Activated naive CD8-positive, alpha-beta T cell treated with anti-CD3 and anti-CD28 coated beads, Interleukin-2, amount 50 U/mL, for 24 hours (primary cell): ENCODE data around the gene GPATCH8.

Experiments
- ATAC-seq: fragments of 150-1000 bp; cut with Tn5 transposase; one replicate; pipeline ENCODE4 v1.10.0; 2021
- DNase-seq: peaks from one replicate; pipeline ENCODE4 v3.0.0; 2021
- H3K27ac Mint-ChIP-seq: one replicate; pipeline ENCODE4 v1.8.0; 2021; ENCODE audit warnings: mild to moderate bottlenecking, mixed read lengths
- H3K27me3 Mint-ChIP-seq: one replicate; pipeline ENCODE4 v1.8.0; 2021; ENCODE audit warnings: mixed read lengths
- H3K36me3 Mint-ChIP-seq: one replicate; pipeline ENCODE4 v1.8.0; 2021; ENCODE audit warnings: low read depth, mixed read lengths
- H3K4me1 Mint-ChIP-seq: one replicate; pipeline ENCODE4 v1.8.0; 2021; ENCODE audit warnings: mixed read lengths
- H3K4me3 Mint-ChIP-seq: one replicate; pipeline ENCODE4 v1.8.0; 2021; ENCODE audit warnings: mild to moderate bottlenecking, moderate library complexity, mixed read lengths
- H3K9me3 Mint-ChIP-seq: one replicate; pipeline ENCODE4 v1.8.0; 2021; ENCODE audit warnings: mixed read lengths

Gene GPATCH8

GRCh38 chr17:44444735-44445105 lies 58.5 kb downstream of the GPATCH8 start:
- no peak for ATAC-seq
- Mint-ChIP-seq H3K4me1 (peaks cover 23% of the 10 kb centered on the region), H3K9me3 (no peaks in the 10 kb centered on the region), H3K4me3 (no peak overlapping the region), H3K36me3 (peaks cover 5% of the 10 kb centered on the region), H3K27ac (no peak overlapping the region), H3K27me3 (no peaks in the 10 kb centered on the region)
- no peak for DNase-seq

- peaks cover 3% of the 10 kb centered on the region for H3K36me3 Mint-ChIP-seq
- H3K4me1 Mint-ChIP-seq: peaks cover 35% of the 10 kb centered on the region
- H3K27me3 Mint-ChIP-seq: no peaks in the 10 kb centered on the region
- no peak for ATAC-seq
- H3K9me3 Mint-ChIP-seq: no peaks in the 10 kb centered on the region
- no peak overlapping the region for H3K27ac Mint-ChIP-seq
- DNase-seq: no peak
- H3K4me3 Mint-ChIP-seq: no peak overlapping the region
Measured at GRCh38 chr17:44442806-44443205, 60.4 kb downstream of the GPATCH8 start.

GRCh38 chr17:44439168-44439567 lies 64.0 kb downstream of the GPATCH8 start:
- H3K4me1 Mint-ChIP-seq: peaks cover 22% of the 10 kb centered on the region
- no peaks in the 10 kb centered on the region for H3K9me3 Mint-ChIP-seq
- H3K27me3 Mint-ChIP-seq: no peaks in the 10 kb centered on the region
- no peak for DNase-seq
- H3K36me3 Mint-ChIP-seq: peaks cover 17% of the 10 kb centered on the region
- H3K27ac Mint-ChIP-seq: no peak overlapping the region
- no peak overlapping the region for H3K4me3 Mint-ChIP-seq
- ATAC-seq: no peak

DNA sequence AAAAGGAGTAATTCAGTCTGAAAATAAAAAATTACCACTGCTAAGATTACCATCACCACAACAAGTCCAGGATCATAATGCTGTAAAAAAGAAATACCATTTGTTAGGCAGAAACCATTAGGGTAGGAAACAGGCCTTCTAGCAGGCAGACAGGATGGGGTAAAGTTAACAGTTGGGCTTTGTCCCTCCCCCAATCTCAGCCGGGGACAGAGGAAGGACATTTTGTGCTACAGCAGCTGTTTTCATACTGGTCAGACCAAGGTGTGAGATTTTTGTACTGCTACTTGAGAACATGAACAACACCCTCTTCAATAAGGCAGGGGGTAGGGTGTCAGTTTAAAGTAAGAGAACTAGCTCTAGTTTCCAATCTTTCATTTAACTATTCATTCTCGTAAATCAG lies 64.6 kb downstream of the GPATCH8 start:
- no peak for ATAC-seq
- no peaks in the 10 kb centered on the region for H3K9me3 Mint-ChIP-seq
- H3K27me3 Mint-ChIP-seq: no peaks in the 10 kb centered on the region
- peak overlapping the region; percentile 61 for H3K27ac Mint-ChIP-seq
- no peak overlapping the region for H3K4me3 Mint-ChIP-seq
- peaks cover 18% of the 10 kb centered on the region for H3K36me3 Mint-ChIP-seq
- DNase-seq: no peak
- H3K4me1 Mint-ChIP-seq: peaks cover 22% of the 10 kb centered on the region

DNA sequence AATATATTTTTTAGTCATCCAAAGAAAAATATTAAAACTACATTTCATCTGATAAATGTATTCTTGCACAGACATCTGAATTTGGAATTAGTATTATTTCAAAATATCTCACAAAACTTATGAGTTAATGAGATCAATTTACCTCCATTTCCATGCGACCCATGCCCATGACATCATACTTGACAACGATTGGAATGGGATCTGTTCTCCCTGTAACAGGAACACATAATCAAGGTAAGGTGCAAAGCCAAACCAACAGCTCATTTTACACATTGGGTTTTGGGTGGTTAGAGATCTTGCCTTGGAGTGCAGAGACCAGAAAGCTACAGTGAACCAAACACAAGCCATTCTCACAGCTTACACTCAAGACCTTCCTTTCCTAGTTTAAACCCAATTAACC lies 66.9 kb downstream of the GPATCH8 start:
- H3K4me3 Mint-ChIP-seq: no peak overlapping the region
- DNase-seq (no peak), ATAC-seq (no peak)
- H3K27me3 Mint-ChIP-seq: no peaks in the 10 kb centered on the region
- peaks cover 30% of the 10 kb centered on the region for H3K36me3 Mint-ChIP-seq
- H3K4me1 Mint-ChIP-seq: peaks cover 22% of the 10 kb centered on the region
- H3K9me3 Mint-ChIP-seq: no peaks in the 10 kb centered on the region
- no peak overlapping the region for H3K27ac Mint-ChIP-seq

DNA sequence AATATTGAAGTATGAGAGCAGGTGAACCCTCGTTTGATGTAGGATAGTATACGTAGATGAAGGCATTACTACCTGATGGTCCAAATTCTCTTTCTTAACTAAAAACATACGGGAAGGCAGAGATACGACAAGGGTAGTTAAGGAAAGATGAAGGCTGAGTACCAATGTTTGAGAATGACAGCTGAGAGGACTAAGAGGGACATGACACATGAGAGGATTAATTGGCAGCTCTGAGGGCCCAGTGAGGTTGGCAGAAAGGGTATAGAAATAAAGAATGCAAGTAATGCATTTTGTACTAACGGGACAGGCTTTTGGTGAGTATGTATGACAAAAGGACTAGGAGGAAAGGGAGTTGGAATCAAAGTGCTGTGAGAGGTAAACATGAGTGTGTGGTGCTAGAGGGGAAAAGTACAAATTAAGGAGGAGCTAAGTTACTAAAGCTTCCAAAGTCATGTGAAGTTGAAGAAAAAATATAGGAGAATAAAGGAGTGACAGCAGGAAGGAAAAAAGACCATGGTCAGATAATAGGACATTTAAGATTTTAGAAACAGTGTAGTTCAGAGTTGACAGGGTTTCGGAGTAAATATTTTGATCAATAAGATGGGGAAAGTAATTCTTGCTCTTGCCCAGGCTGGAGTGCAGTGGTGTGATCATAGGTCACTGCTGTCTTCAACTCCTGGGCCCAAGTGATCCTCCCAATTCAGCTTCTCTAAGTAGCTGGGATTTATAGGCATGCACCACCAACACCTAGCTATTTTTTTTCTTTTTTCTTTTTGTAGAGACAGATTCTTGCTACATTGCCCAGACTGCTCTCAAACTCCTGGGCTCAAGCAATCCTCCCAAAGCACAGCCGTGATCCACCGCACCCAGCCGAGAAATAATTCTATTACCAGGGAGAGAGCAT lies 70.7 kb downstream of the GPATCH8 start:
- Mint-ChIP-seq H3K27me3 (no peaks in the 10 kb centered on the region), H3K4me1 (no peaks in the 10 kb centered on the region), H3K9me3 (no peaks in the 10 kb centered on the region), H3K27ac (no peak overlapping the region), H3K4me3 (no peak overlapping the region), H3K36me3 (peaks cover 34% of the 10 kb centered on the region)
- no peak for DNase-seq
- ATAC-seq: no peak

GRCh38 chr17:44424828-44425461 lies 78.3 kb downstream of the GPATCH8 start:
- Mint-ChIP-seq H3K9me3 (no peaks in the 10 kb centered on the region), H3K27me3 (no peaks in the 10 kb centered on the region), H3K4me3 (no peak overlapping the region), H3K27ac (no peak overlapping the region), H3K4me1 (peaks cover 8% of the 10 kb centered on the region), H3K36me3 (peaks cover 18% of the 10 kb centered on the region)
- ATAC-seq: peak; percentile 40
- DNase-seq: no peak

- DNase-seq: no peak
- no peak for ATAC-seq
- Mint-ChIP-seq H3K27ac (peak overlapping the region; percentile 48), H3K9me3 (no peaks in the 10 kb centered on the region), H3K36me3 (peaks cover 39% of the 10 kb centered on the region), H3K27me3 (no peaks in the 10 kb centered on the region), H3K4me1 (peaks cover 18% of the 10 kb centered on the region), H3K4me3 (no peak overlapping the region)
Measured at GRCh38 chr17:44417553-44417952, 85.7 kb downstream of the GPATCH8 start.

GRCh38 chr17:44416558-44417289 lies 86.5 kb downstream of the GPATCH8 start:
- peaks cover 18% of the 10 kb centered on the region for H3K4me1 Mint-ChIP-seq
- no peaks in the 10 kb centered on the region for H3K27me3 Mint-ChIP-seq

DNA sequence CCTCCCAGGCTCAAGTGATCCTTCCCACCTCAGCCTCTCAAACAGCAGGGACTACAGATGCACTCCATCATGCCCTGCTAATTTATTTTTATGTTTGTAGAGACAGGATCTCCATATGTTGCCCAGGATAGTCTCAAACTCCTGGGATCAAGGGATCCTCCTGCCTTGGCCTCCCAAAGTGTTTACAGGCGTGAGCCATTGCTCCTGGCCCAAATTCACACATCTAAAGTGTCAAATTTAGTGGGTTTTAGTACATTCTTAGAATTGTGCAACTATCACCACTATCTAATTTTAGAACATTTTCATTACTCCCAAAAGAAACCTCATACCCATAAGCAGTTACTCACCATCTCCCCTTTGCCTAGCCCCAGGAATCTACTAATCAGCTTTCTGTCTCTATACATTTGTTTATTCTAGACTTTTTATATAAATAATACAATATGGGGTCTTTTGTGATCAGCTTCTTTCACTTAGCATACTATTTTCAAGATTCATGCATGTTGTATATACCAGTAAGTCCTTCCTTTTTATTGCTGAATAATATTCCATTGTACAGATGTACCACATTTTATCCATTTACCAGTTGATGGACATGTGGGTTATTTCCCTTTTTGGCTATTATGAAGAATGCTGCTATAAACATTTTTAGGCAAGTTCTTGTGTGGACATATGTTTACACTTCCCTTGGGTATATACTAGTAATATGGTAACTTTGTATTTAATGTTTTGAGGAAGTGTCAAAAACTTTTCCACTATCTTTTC lies 88.6 kb downstream of the GPATCH8 start:
- Mint-ChIP-seq H3K36me3 (peaks cover 35% of the 10 kb centered on the region), H3K27ac (no peak overlapping the region), H3K9me3 (no peaks in the 10 kb centered on the region), H3K4me1 (peaks cover 18% of the 10 kb centered on the region), H3K27me3 (no peaks in the 10 kb centered on the region), H3K4me3 (no peak overlapping the region)
- ATAC-seq (no peak), DNase-seq (no peak)

More at GRCh38 chr17:44416558-44417289, 86.5 kb downstream of the GPATCH8 start:
- Mint-ChIP-seq H3K9me3 (no peaks in the 10 kb centered on the region), H3K27ac (no peak overlapping the region), H3K4me3 (no peak overlapping the region), H3K36me3 (peaks cover 38% of the 10 kb centered on the region)
- DNase-seq (no peak), ATAC-seq (no peak)

GRCh38 chr17:44409309-44410028 lies 93.7 kb downstream of the GPATCH8 start:
- Mint-ChIP-seq H3K27me3 (no peaks in the 10 kb centered on the region), H3K27ac (no peak overlapping the region), H3K4me1 (no peaks in the 10 kb centered on the region), H3K4me3 (no peak overlapping the region), H3K36me3 (peaks cover 9% of the 10 kb centered on the region), H3K9me3 (no peaks in the 10 kb centered on the region)
- ATAC-seq (no peak), DNase-seq (no peak)

DNA sequence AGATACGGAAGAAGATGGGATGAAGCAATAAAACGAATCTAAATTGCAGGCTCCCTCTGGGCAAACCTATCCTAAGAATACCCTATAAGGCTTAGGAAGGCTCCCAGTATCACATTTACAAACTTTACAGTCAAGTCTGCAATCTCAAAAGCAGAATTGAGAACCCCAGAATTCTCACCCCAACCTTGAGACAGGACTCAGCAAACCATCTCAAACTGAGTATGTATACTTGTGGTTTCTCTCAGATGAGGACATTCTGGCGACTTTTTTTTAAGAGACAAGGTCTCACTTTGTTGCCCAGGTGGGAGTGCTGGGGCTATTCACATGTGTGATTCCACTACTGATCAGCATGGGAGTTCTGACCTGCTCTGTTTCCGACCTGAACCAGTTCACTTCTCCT lies 94.4 kb downstream of the GPATCH8 start:
- H3K27ac Mint-ChIP-seq: no peak overlapping the region
- H3K9me3 Mint-ChIP-seq: no peaks in the 10 kb centered on the region
- no peak overlapping the region for H3K4me3 Mint-ChIP-seq
- H3K36me3 Mint-ChIP-seq: peaks cover 9% of the 10 kb centered on the region
- DNase-seq (no peak), ATAC-seq (no peak)
- no peaks in the 10 kb centered on the region for H3K4me1 Mint-ChIP-seq
- H3K27me3 Mint-ChIP-seq: no peaks in the 10 kb centered on the region

DNA sequence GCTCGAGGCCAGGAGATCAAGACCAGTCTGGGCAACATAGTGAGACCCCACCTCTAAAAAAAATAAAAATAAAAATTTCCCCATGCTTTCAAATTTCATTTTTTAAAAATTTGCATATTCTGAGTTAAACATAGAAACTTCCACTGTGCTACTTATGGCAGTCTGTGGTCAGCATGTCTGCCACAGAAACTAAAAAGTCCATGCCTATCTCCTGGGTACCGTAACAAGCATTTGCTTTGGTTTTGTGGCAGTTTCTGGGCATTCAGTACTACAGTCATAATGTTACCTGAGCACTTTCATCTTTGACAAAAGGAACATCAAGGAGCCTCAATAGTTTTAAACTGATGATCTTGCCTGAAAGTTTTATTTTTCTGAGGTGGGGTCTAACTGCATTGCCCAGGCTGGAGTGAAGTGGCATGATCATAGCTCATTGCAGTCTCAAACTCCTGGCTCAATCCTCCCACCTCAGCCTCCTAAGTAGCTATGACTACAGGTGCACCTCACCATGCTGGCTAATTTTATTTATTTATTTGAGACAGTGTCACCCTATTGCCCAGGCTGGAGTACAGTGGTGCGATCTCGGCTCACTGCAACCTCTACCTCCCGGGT lies 100.5 kb downstream of the GPATCH8 start:
- no peak overlapping the region for H3K27ac Mint-ChIP-seq
- H3K9me3 Mint-ChIP-seq: no peaks in the 10 kb centered on the region

More for the DNA sequence above, 100.5 kb downstream of the GPATCH8 start:
- Mint-ChIP-seq H3K36me3 (peaks cover 15% of the 10 kb centered on the region), H3K4me1 (peaks cover 11% of the 10 kb centered on the region), H3K4me3 (no peak overlapping the region), H3K27me3 (no peaks in the 10 kb centered on the region)
- DNase-seq (no peak), ATAC-seq (peak; percentile 46)
